ENCODE measurements around the gene TGFB1.

- no peak for TF ChIP-seq EZH2 (IDR thresholded peaks at IDR 0.05; ENCODE audit: borderline replicate concordance, low read depth, low read length, poor library complexity, severe bottlenecking)
- TF ChIP-seq, protein P1, sequence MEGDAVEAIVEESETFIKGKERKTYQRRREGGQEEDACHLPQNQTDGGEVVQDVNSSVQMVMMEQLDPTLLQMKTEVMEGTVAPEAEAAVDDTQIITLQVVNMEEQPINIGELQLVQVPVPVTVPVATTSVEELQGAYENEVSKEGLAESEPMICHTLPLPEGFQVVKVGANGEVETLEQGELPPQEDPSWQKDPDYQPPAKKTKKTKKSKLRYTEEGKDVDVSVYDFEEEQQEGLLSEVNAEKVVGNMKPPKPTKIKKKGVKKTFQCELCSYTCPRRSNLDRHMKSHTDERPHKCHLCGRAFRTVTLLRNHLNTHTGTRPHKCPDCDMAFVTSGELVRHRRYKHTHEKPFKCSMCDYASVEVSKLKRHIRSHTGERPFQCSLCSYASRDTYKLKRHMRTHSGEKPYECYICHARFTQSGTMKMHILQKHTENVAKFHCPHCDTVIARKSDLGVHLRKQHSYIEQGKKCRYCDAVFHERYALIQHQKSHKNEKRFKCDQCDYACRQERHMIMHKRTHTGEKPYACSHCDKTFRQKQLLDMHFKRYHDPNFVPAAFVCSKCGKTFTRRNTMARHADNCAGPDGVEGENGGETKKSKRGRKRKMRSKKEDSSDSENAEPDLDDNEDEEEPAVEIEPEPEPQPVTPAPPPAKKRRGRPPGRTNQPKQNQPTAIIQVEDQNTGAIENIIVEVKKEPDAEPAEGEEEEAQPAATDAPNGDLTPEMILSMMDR (conservative IDR thresholded peaks at IDR 0.05; ENCODE audit: low read depth, low read length), result no peak
These were observed 49.8 kb downstream of the TGFB1 start for GRCh38 chr19:41303954-41304353.
